ENCODE measurements around the gene PURA.

DNA sequence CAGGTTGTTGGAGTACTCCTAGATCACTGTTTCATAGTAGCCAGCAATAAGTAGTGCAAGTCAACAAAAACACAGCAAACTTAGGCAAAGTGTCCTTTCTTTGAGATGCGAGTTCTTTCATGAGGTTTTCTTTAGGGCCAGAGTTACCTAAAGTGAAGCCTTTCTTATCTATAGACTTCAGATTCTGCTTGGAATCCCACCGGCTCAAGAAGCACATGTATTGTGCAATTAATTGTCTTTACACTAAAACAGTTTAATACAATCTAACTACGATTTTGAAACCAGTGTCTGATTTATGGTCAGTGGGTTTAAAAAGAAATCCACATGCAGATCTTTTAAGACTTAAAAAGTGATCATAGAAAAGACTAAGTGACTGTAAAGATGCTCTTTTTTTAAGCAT is 3.6 kb downstream of the PURA start:
- TF ChIP-seq, protein P1, sequence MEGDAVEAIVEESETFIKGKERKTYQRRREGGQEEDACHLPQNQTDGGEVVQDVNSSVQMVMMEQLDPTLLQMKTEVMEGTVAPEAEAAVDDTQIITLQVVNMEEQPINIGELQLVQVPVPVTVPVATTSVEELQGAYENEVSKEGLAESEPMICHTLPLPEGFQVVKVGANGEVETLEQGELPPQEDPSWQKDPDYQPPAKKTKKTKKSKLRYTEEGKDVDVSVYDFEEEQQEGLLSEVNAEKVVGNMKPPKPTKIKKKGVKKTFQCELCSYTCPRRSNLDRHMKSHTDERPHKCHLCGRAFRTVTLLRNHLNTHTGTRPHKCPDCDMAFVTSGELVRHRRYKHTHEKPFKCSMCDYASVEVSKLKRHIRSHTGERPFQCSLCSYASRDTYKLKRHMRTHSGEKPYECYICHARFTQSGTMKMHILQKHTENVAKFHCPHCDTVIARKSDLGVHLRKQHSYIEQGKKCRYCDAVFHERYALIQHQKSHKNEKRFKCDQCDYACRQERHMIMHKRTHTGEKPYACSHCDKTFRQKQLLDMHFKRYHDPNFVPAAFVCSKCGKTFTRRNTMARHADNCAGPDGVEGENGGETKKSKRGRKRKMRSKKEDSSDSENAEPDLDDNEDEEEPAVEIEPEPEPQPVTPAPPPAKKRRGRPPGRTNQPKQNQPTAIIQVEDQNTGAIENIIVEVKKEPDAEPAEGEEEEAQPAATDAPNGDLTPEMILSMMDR (IDR thresholded peaks at IDR 0.05; ENCODE audit: low read depth, low read length, missing input control): no peak
- TF ChIP-seq JUND (IDR thresholded peaks at IDR 0.05) (no peak), REST (IDR thresholded peaks at IDR 0.05) (no peak), EGR1 (IDR thresholded peaks at IDR 0.05; ENCODE audit: low read depth in 2 of 2) (no peak), GABPA (IDR thresholded peaks at IDR 0.05 in 1 of 2, conservative IDR thresholded peaks at IDR 0.05 in 1 of 2) (no peak), HNF4G (IDR thresholded peaks at IDR 0.05) (no peak), RAD21 (IDR thresholded peaks at IDR 0.05) (no peak), RXRA (IDR thresholded peaks at IDR 0.05) (no peak), YY1 (IDR thresholded peaks at IDR 0.05) (no peak), NR2F2 (IDR thresholded peaks at IDR 0.05) (no peak), SP1 (IDR thresholded peaks at IDR 0.05) (no peak)
- TF ChIP-seq, protein P2, sequence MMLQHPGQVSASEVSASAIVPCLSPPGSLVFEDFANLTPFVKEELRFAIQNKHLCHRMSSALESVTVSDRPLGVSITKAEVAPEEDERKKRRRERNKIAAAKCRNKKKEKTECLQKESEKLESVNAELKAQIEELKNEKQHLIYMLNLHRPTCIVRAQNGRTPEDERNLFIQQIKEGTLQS (IDR thresholded peaks at IDR 0.05): no peak
- TF ChIP-seq, protein P3, sequence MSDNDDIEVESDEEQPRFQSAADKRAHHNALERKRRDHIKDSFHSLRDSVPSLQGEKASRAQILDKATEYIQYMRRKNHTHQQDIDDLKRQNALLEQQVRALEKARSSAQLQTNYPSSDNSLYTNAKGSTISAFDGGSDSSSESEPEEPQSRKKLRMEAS (IDR thresholded peaks at IDR 0.05): no peak
- TF ChIP-seq, protein P4, sequence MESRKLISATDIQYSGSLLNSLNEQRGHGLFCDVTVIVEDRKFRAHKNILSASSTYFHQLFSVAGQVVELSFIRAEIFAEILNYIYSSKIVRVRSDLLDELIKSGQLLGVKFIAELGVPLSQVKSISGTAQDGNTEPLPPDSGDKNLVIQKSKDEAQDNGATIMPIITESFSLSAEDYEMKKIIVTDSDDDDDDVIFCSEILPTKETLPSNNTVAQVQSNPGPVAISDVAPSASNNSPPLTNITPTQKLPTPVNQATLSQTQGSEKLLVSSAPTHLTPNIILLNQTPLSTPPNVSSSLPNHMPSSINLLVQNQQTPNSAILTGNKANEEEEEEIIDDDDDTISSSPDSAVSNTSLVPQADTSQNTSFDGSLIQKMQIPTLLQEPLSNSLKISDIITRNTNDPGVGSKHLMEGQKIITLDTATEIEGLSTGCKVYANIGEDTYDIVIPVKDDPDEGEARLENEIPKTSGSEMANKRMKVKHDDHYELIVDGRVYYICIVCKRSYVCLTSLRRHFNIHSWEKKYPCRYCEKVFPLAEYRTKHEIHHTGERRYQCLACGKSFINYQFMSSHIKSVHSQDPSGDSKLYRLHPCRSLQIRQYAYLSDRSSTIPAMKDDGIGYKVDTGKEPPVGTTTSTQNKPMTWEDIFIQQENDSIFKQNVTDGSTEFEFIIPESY (IDR thresholded peaks at IDR 0.05): no peak

Data from liver (tissue), 3 donors.